ENCODE data around the gene ITGA11. TPM values are rescaled to one million over a fixed set of nuclear protein-coding genes. Genes with fewer than 3 reads are reported as not detected.
A peak's percentile ranks its signal among the peaks of the same experiment; 100 is the strongest.

ITGA11 gene
- total RNA-seq, 1 donor from 2014 or later, result 31.4 TPM

GRCh38 chr15:68434021-68434420, 2.1 kb upstream of the ITGA11 start:
- no peak for TF ChIP-seq CTCF (IDR thresholded peaks at IDR 0.05; ENCODE audit: borderline replicate concordance)
- H3K9me3 ChIP-seq (replicated peaks), result no peaks in the 10 kb centered on the region
- no peak overlapping the region for H3K4me3 ChIP-seq
- H3K4me1 ChIP-seq, result peaks cover 30% of the 10 kb centered on the region
- intact Hi-C loops (cut with micrococcal nuclease), result no loop called here
- DNase-seq, result no peak
- H3K27me3 ChIP-seq (ENCODE audit: low read depth), result peaks cover 80% of the 10 kb centered on the region
- H3K27ac ChIP-seq (replicated peaks), result no peak overlapping the region
- no peaks in the 10 kb centered on the region for H3K36me3 ChIP-seq

GRCh38 chr15:68433551-68433950, 1.6 kb upstream of the ITGA11 start:
- no peak for TF ChIP-seq CTCF (IDR thresholded peaks at IDR 0.05; ENCODE audit: borderline replicate concordance)
- no peaks in the 10 kb centered on the region for H3K9me3 ChIP-seq (replicated peaks)
- H3K36me3 ChIP-seq, result no peaks in the 10 kb centered on the region
- H3K27me3 ChIP-seq (ENCODE audit: low read depth), result peaks cover 79% of the 10 kb centered on the region
- no peak for DNase-seq
- intact Hi-C loops (cut with micrococcal nuclease), result no loop called here
- H3K4me3 ChIP-seq, result no peak overlapping the region
- no peak overlapping the region for H3K27ac ChIP-seq (replicated peaks)
- peaks cover 30% of the 10 kb centered on the region for H3K4me1 ChIP-seq

DNA sequence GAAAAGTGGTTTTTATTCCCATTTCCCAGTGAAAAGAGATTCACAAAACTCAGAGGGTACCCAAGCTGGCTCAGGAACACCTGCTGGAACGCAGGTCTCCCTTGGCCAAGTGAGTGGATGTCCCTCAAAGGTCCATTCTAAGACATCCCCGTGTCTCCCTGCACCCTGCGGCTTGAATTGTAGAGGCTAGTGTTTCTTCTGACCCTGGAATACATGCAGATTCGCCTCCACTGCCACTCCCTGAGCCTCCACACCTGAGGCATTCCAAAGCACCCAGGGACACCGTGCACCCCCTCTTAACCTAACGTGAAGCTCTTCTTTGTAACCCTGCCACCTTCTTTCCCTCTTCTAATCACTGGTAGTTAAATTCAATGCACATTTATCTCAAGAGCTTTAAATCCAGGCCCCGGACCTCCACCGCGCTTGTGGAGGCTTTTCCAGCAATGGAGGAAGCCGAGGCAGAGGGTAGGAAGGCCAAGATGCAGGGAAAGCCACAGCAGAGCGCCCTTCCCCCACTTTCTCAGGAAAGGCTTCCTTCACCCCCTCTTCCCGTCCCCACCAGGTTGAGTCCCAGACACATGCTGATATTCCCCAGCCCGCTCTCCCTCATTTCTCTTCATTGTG, 590 bp upstream of the ITGA11 start:
- no peak for DNase-seq
- TF ChIP-seq CTCF (IDR thresholded peaks at IDR 0.05; ENCODE audit: borderline replicate concordance), result no peak
- Histone ChIP-seq H3K4me1 (peaks cover 30% of the 10 kb centered on the region), H3K27ac (replicated peaks) (no peak overlapping the region), H3K9me3 (replicated peaks) (no peaks in the 10 kb centered on the region), H3K4me3 (peak overlapping the region; percentile 72), H3K27me3 (ENCODE audit: low read depth) (peaks cover 69% of the 10 kb centered on the region), H3K36me3 (no peaks in the 10 kb centered on the region)
- intact Hi-C loops (cut with micrococcal nuclease), result no loop called here

DNA sequence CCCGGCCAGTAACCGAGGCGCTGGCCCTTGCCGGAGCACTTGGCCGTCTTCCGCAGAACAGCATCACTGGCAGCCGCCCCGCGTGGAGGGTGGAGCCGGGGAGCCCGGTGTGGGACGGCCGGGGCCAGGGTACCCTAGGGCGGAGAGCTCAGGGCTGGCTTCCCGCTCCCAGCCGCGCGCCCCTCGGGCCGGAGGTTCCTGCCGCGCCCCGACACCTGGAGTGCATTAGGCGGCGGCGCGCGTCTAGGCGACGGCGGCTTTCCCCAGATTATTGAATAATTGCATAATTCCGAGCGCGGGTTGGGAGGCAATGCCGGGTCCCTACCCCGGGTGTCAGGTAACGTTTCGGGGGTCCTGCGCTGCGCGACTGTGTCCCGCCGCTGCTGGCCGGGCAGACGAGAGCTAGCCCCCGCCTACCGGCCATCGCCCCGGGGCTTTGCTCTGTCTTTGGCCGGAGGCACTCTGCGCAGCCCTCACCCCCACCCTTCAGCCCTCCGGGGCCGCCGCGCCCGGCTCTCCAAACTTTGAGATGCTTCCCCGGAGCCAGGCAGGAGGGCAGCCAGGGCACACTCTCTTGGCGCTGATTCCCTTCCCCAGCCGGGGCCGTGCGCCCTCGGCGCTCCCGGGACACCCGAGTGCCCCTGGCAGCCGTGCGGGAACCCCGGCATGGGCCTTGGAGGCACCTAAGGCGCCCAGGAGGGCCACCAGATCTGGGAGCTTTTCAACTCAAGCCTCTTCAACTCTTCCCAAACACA, 749 bp downstream of the ITGA11 start:
- intact Hi-C loops (cut with micrococcal nuclease), result no loop called here
- Histone ChIP-seq H3K9me3 (replicated peaks) (no peaks in the 10 kb centered on the region), H3K27ac (replicated peaks) (peak overlapping the region; percentile 64), H3K36me3 (no peaks in the 10 kb centered on the region), H3K4me3 (peak overlapping the region; percentile 72), H3K27me3 (ENCODE audit: low read depth) (peaks cover 57% of the 10 kb centered on the region), H3K4me1 (peaks cover 22% of the 10 kb centered on the region)
- DNase-seq, result peak; percentile 59
- no peak for TF ChIP-seq CTCF (IDR thresholded peaks at IDR 0.05; ENCODE audit: borderline replicate concordance)

GRCh38 chr15:68430471-68431036, 1.4 kb downstream of the ITGA11 start:
- H3K27ac ChIP-seq (replicated peaks), result peak overlapping the region; percentile 64

More at GRCh38 chr15:68430471-68431036, 1.4 kb downstream of the ITGA11 start:
- Histone ChIP-seq H3K9me3 (replicated peaks) (no peaks in the 10 kb centered on the region), H3K27me3 (ENCODE audit: low read depth) (peaks cover 57% of the 10 kb centered on the region), H3K4me3 (peak overlapping the region; percentile 72), H3K4me1 (peaks cover 22% of the 10 kb centered on the region), H3K36me3 (no peaks in the 10 kb centered on the region)
- intact Hi-C loops (cut with micrococcal nuclease), result no loop called here
- no peak for DNase-seq
- no peak for TF ChIP-seq CTCF (IDR thresholded peaks at IDR 0.05; ENCODE audit: borderline replicate concordance)

Measured in left ventricle myocardium inferior (tissue), 1 donor.